Mesenteric fat pad (tissue), 1 donor: ENCODE measurements around the gene TUSC2. TPM values are rescaled to one million over a fixed set of nuclear protein-coding genes. Genes with fewer than 3 reads are reported as not detected.

Experiments used
- DNase-seq: peaks from one replicate; pipeline ENCODE4 v3.0.0-alpha.2; 2020; ENCODE audit warnings: low spot score
- total RNA-seq: library from RNA; stranded (reverse); fragmentation: NEBNext Ultra II Directional; extraction: Animal tissue kit (Norgen Biotek cat#: 25700); gene quantifications from one replicate; pipeline ENCODE4 v1.2.1, GENCODE V29; 2021
- donor health status: DM: yes; HTN: yes; CAD: no.

TUSC2 gene
- total RNA-seq, 1 donor from 2014 or later, result 27.4 TPM

GRCh38 chr3:50275141-50275995, 52.7 kb downstream of the TUSC2 start:
- no peak for DNase-seq

Other genes with a start within 250 kb of the TUSC2 start
- 132 TPM for gene RBM5, start 239.3 kb downstream of the TUSC2 start, total RNA-seq
- gene SEMA3F, start 172.9 kb downstream of the TUSC2 start, total RNA-seq, result 51.5 TPM
- gene GNAT1, start 136.6 kb downstream of the TUSC2 start, total RNA-seq, result not detected
- 0.39 TPM for gene SLC38A3, start 123.0 kb downstream of the TUSC2 start, total RNA-seq
- 309 TPM for gene GNAI2, start 92.0 kb downstream of the TUSC2 start, total RNA-seq
- 22.1 TPM for gene SEMA3B, start 59.1 kb downstream of the TUSC2 start, total RNA-seq
- gene LSMEM2, start 49.1 kb downstream of the TUSC2 start, total RNA-seq, result not detected
- gene IFRD2, start 35.8 kb downstream of the TUSC2 start, total RNA-seq, result 105 TPM
- 1.4 TPM for gene HYAL3, start 28.8 kb downstream of the TUSC2 start, total RNA-seq
- 10.2 TPM for gene NAA80, start 28.8 kb downstream of the TUSC2 start, total RNA-seq
- 11.2 TPM for gene HYAL1, start 24.6 kb downstream of the TUSC2 start, total RNA-seq
- gene HYAL2, start 5.5 kb downstream of the TUSC2 start, total RNA-seq, result 118 TPM
- gene RASSF1, start 12.6 kb upstream of the TUSC2 start, total RNA-seq, result 45.3 TPM
- gene ZMYND10, start 17.5 kb upstream of the TUSC2 start, total RNA-seq, result 0.71 TPM
- gene NPRL2, start 22.6 kb upstream of the TUSC2 start, total RNA-seq, result 17.3 TPM
- 18.1 TPM for gene CYB561D2, start 22.6 kb upstream of the TUSC2 start, total RNA-seq
- 45.6 TPM for gene TMEM115, start 31.3 kb upstream of the TUSC2 start, total RNA-seq
- 0.45 TPM for gene CACNA2D2, start 175.4 kb upstream of the TUSC2 start, total RNA-seq
- 8.9 TPM for gene C3orf18, start 239.5 kb upstream of the TUSC2 start, total RNA-seq
- 15.5 TPM for gene HEMK1, start 241.3 kb upstream of the TUSC2 start, total RNA-seq